Vagina (tissue), 2 donors: Measurements from ENCODE around the gene IQSEC3. TPM values are rescaled to one million over a fixed set of nuclear protein-coding genes. Genes with fewer than 3 reads are reported as not detected.
A peak's percentile ranks its signal among the peaks of the same experiment; 100 is the strongest.

ENCODE experiments used
- DNase-seq, 2 donors: peaks; one replicate each; pipeline ENCODE4 v3.0.0-alpha.2; 2017; ENCODE audit errors: extremely low spot score in 2 of 2
- H3K27ac ChIP-seq: fragments of 200-600 bp; sonication (generic); one replicate; pipeline ENCODE4 v1.5.1; 2019
- H3K27me3 ChIP-seq: fragments of 200-600 bp; sonication (generic); one replicate; pipeline ENCODE4 v1.5.1; 2019
- H3K36me3 ChIP-seq, 2 donors: fragments of 200-600 bp; sonication (generic); one replicate each; pipeline ENCODE4 v1.5.1; 2017 to 2019
- H3K4me1 ChIP-seq: fragments of 200-600 bp; sonication (generic); one replicate; pipeline ENCODE4 v1.5.1; 2019
- H3K4me3 ChIP-seq, 2 donors: fragments of 200-600 bp; sonication (generic); 1 replicate in 1 of 2; 2 replicates in 1 of 2; pipeline ENCODE4 v1.5.1; 2016 to 2019
- H3K9me3 ChIP-seq: fragments of 200-600 bp; sonication (generic); one replicate; pipeline ENCODE4 v1.5.1; 2019
- CTCF ChIP-seq, 3 experiments: fragments of 450-650 bp in 2 of 3; fragments of 200-600 bp in 1 of 3; sonication (generic) in 1 of 3; IDR thresholded peaks; one replicate each; pipeline ENCODE4 v1.5.1; 2017 to 2019; ENCODE audit warnings: antibody characterized with exemption in 3 of 3, mild to moderate bottlenecking in 2 of 3, moderate library complexity in 2 of 3
- POLR2A ChIP-seq, 2 donors: fragments of 450-650 bp; IDR thresholded peaks; one replicate each; pipeline ENCODE4 v1.6.1; 2017; ENCODE audit warnings: antibody characterized with exemption in 2 of 2, mild to moderate bottlenecking in 2 of 2, moderate library complexity in 2 of 2
- POLR2AphosphoS5 ChIP-seq, 2 donors: sonication (generic); formaldehyde crosslinking; IDR thresholded peaks; one replicate each; pipeline ENCODE4 v1.9.0; 2017; ENCODE audit warnings: antibody characterized with exemption in 2 of 2, mild to moderate bottlenecking in 2 of 2, low read depth in 1 of 2; ENCODE audit not compliant: insufficient read depth in 1 of 2
- intact Hi-C: fragments of 100-400 bp; cut with DNase I; formaldehyde crosslinking; loops from one replicate; pipeline ENCODE4 v1.15.1; 2023
- total RNA-seq: library from RNA; depleted of rRNA; stranded (reverse); fragments of >200 nt; gene quantifications from one replicate; pipeline ENCODE4 v1.2.3, GENCODE V29; 2016

The IQSEC3 gene
- total RNA-seq, 1 donor from 2014 or later: 1.7 TPM

GRCh38 chr12:189622-189962 is 123.0 kb downstream of the IQSEC3 start:
- no peak for DNase-seq
- Histone ChIP-seq H3K27me3 (no peaks in the 10 kb centered on the region), H3K27ac (no peak overlapping the region), H3K4me3 (peak overlapping the region in 1 of 2 donors; percentile 33), H3K36me3 (no peaks in the 10 kb centered on the region), H3K4me1 (peaks cover 5% of the 10 kb centered on the region), H3K9me3 (no peaks in the 10 kb centered on the region)
- TF ChIP-seq CTCF (IDR thresholded peaks at IDR 0.05): no peak
- no peak for TF ChIP-seq POLR2A (IDR thresholded peaks at IDR 0.05)
- no peak for TF ChIP-seq POLR2AphosphoS5 (IDR thresholded peaks at IDR 0.05; ENCODE audit: insufficient read depth in 1 of 2, low read depth in 1 of 2)
- intact Hi-C loops: no loop called here

- Histone ChIP-seq H3K36me3 (no peaks in the 10 kb centered on the region), H3K9me3 (no peaks in the 10 kb centered on the region), H3K27ac (no peak overlapping the region), H3K4me3 (no peak overlapping the region), H3K4me1 (peaks cover 5% of the 10 kb centered on the region), H3K27me3 (no peaks in the 10 kb centered on the region)
- TF ChIP-seq POLR2AphosphoS5 (IDR thresholded peaks at IDR 0.05; ENCODE audit: insufficient read depth in 1 of 2, low read depth in 1 of 2): no peak
- no peak for TF ChIP-seq POLR2A (IDR thresholded peaks at IDR 0.05)
- no peak for TF ChIP-seq CTCF (IDR thresholded peaks at IDR 0.05)
- intact Hi-C loops: no loop called here
- DNase-seq: no peak
Measured at GRCh38 chr12:190881-191280, 124.3 kb downstream of the IQSEC3 start.

- H3K4me3 ChIP-seq: no peak overlapping the region
- H3K4me1 ChIP-seq: peaks cover 5% of the 10 kb centered on the region
- intact Hi-C loops: no loop called here
- no peaks in the 10 kb centered on the region for H3K36me3 ChIP-seq
- TF ChIP-seq POLR2A (IDR thresholded peaks at IDR 0.05) (no peak), CTCF (IDR thresholded peaks at IDR 0.05) (no peak), POLR2AphosphoS5 (IDR thresholded peaks at IDR 0.05; ENCODE audit: insufficient read depth in 1 of 2, low read depth in 1 of 2) (no peak)
- no peak overlapping the region for H3K27ac ChIP-seq
- no peaks in the 10 kb centered on the region for H3K27me3 ChIP-seq
- H3K9me3 ChIP-seq: no peaks in the 10 kb centered on the region
- no peak for DNase-seq
Measured at GRCh38 chr12:191541-191940, 125.0 kb downstream of the IQSEC3 start.

- TF ChIP-seq POLR2A (IDR thresholded peaks at IDR 0.05): no peak
- DNase-seq: no peak
- no peaks in the 10 kb centered on the region for H3K9me3 ChIP-seq
- H3K4me3 ChIP-seq: no peak overlapping the region
- no peak overlapping the region for H3K27ac ChIP-seq
- no peaks in the 10 kb centered on the region for H3K36me3 ChIP-seq
- H3K4me1 ChIP-seq: peaks cover 5% of the 10 kb centered on the region
- H3K27me3 ChIP-seq: no peaks in the 10 kb centered on the region
- intact Hi-C loops: no loop called here
Measured at GRCh38 chr12:193261-193660, 126.7 kb downstream of the IQSEC3 start.

GRCh38 chr12:194276-194675 is 127.7 kb downstream of the IQSEC3 start:
- DNase-seq: no peak
- Histone ChIP-seq H3K27me3 (no peaks in the 10 kb centered on the region), H3K27ac (no peak overlapping the region), H3K4me3 (no peak overlapping the region), H3K9me3 (no peaks in the 10 kb centered on the region), H3K36me3 (no peaks in the 10 kb centered on the region), H3K4me1 (peaks cover 3% of the 10 kb centered on the region)
- intact Hi-C loops: no loop called here
- TF ChIP-seq POLR2AphosphoS5 (IDR thresholded peaks at IDR 0.05; ENCODE audit: insufficient read depth in 1 of 2, low read depth in 1 of 2): no peak
- no peak for TF ChIP-seq POLR2A (IDR thresholded peaks at IDR 0.05)
- no peak for TF ChIP-seq CTCF (IDR thresholded peaks at IDR 0.05)

- H3K4me3 ChIP-seq: no peak overlapping the region
- no peak overlapping the region for H3K27ac ChIP-seq
- H3K9me3 ChIP-seq: no peaks in the 10 kb centered on the region
- DNase-seq: no peak
- no peaks in the 10 kb centered on the region for H3K27me3 ChIP-seq
- no peak for TF ChIP-seq POLR2A (IDR thresholded peaks at IDR 0.05)
- no peak for TF ChIP-seq POLR2AphosphoS5 (IDR thresholded peaks at IDR 0.05; ENCODE audit: insufficient read depth in 1 of 2, low read depth in 1 of 2)
- TF ChIP-seq CTCF (IDR thresholded peaks at IDR 0.05): no peak
- H3K36me3 ChIP-seq: no peaks in the 10 kb centered on the region
- intact Hi-C loops: no loop called here
- peaks cover 5% of the 10 kb centered on the region for H3K4me1 ChIP-seq
Measured at GRCh38 chr12:195156-195555, 128.6 kb downstream of the IQSEC3 start.
